ENCODE results near the gene ZNF146. TPM values are rescaled to one million over a fixed set of nuclear protein-coding genes. Genes with fewer than 3 reads are reported as not detected.
"Not testable (repeated sequence)": the region's sequence is repeated elsewhere in the genome, so short reads cannot be mapped to it uniquely, and the experiment has no call there.

ZNF146 gene
- total RNA-seq, 1 donor, result 107 TPM

DNA sequence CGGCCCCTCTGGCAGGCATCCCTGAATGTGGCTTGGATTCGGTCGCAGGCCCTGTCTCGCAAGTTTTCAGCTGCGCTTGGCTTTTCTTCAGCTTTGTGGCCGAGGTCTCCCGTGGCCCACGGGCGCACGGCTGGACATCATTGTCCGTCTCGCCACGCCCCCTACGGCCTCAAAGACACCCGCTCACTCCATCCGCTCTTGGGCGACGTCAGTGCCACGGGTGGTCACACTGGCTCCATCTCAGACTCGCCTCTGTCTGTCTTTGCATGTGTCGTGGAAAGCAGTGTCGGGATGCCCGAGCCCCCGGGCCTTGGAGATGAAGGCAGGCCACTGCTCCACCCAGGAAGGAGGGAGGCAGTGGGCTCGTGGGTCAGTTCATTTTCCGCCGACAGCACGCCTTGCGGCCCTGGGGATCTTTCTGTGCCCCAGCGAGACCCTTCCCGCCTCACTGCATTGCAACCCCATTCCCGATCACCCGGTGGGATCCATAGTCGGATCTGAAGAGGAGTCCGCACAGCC, 51.0 kb downstream of the ZNF146 start:
- no peak for DNase-seq (ENCODE audit: low read depth)
- TF ChIP-seq, protein P1, sequence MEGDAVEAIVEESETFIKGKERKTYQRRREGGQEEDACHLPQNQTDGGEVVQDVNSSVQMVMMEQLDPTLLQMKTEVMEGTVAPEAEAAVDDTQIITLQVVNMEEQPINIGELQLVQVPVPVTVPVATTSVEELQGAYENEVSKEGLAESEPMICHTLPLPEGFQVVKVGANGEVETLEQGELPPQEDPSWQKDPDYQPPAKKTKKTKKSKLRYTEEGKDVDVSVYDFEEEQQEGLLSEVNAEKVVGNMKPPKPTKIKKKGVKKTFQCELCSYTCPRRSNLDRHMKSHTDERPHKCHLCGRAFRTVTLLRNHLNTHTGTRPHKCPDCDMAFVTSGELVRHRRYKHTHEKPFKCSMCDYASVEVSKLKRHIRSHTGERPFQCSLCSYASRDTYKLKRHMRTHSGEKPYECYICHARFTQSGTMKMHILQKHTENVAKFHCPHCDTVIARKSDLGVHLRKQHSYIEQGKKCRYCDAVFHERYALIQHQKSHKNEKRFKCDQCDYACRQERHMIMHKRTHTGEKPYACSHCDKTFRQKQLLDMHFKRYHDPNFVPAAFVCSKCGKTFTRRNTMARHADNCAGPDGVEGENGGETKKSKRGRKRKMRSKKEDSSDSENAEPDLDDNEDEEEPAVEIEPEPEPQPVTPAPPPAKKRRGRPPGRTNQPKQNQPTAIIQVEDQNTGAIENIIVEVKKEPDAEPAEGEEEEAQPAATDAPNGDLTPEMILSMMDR (IDR thresholded peaks at IDR 0.05; ENCODE audit: insufficient read depth, low read length), result no peak
- no peak overlapping the region for H3K4me3 ChIP-seq (ENCODE audit: low read depth, low read length)

DNA sequence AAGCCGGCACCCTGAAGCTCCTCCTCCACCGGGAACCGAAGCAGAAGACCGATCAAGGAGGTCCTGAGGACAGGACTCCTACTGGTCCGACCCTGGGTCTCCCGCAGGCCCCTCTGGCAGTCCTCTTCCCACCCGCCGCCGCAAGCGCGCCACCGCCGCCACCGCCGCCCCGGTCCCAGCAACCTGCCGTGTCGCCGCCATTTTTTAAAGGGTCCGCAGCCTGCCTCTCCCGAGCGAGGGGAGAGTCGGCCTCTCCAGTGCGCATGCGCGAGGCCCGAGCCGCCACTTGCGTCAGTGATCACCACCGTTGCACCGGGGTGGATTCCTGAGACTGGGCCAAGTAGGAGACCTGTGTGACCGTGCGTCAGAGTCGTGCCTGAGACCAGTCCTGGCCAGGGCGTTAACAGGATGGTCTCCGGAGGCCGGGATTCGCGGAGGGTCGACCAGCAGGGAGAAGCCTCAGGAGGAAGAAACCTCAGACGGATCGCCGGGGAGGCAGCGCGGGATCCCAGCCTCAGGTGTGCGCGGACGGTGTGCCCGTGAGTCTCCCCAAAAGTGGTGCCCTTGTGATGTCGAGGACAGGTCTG, 51.6 kb downstream of the ZNF146 start:
- TF ChIP-seq, protein P1 (IDR thresholded peaks at IDR 0.05; ENCODE audit: insufficient read depth, low read length), result no peak
- DNase-seq (ENCODE audit: low read depth), result no peak
- no peak overlapping the region for H3K4me3 ChIP-seq (ENCODE audit: low read depth, low read length)

DNA sequence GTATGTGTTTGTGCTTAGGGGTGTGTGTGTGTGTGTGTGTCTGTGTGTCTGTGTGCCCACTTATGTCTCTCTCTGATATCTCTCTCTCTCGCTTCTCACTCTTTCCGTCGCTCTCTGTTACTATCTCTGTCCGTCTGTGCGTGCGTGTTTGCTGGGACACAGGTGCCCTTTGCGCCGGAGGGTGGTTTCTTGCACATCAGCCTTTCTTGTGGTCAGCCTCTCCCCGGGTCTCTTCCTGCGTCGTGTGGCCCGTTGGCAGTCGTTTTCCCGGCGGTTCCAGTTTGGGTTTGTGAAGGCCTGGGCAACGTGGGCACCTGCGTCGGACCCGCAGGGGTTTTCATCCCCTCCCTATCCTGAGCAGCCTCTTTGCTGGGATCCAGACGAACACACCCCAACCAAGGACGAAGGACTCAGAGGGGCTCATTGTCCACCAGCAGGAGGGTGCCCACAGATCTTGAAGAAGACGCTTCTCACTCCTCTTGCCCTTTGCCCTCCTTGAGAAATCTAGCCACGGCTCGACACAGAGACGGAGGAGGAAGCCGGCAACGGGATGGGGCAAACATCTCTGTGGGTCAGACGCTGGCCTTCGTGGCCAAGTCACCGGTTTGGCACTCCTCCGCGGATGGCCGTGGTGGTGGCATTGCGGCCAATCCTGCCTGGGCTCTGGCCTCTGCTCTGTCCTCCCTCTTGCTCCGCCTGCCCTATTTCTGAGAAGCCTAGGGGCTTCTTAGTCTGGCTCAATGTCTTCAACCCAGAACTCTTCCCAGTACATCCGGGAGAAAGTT, 52.3 kb downstream of the ZNF146 start:
- no peak overlapping the region for H3K4me3 ChIP-seq (ENCODE audit: low read depth, low read length)
- TF ChIP-seq, protein P1 (IDR thresholded peaks at IDR 0.05; ENCODE audit: insufficient read depth, low read length), result no peak
- no peak for DNase-seq (ENCODE audit: low read depth)

DNA sequence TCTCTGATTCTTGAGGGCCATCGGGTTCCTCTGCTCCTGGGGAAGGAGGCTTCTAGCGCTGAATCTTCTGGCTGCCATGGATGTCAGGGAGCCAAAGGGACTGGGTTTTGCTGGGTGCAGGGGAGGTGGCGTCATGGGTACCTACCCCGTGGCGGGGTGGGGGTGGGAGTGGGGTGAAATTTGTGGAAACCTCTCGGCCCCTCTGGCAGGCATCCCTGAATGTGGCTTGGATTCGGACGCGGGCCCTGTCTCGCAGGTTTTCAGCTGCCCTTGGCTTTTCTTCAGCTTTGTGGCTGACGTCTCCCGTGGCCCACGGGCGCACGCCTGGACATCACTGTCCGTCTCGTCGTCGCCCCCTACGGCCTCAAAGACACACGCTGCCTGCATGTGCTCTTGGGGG, 53.2 kb downstream of the ZNF146 start:
- not testable (repeated sequence) for DNase-seq (ENCODE audit: low read depth); H3K4me3 ChIP-seq (ENCODE audit: low read depth, low read length)

DNA sequence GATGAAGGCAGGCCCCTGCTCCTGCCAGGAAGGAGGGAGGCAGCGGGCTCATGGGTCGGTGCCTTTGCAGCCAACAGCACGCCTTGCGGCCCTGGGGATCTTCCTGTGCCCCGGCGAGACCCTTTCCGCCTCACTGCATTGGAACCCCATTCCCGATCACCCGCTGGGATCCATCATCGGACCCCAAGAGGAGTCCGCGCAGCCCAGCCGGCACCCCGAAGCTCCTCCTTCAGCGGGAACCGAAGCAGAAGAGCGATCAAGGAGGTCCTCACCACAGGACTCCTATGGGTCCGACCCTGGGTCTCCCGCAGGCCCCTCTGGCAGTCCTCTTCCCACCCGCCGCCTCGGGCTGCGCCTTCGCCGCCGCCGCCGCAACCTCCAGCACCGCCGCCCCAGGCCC, 53.7 kb downstream of the ZNF146 start:
- not testable (repeated sequence) for H3K4me3 ChIP-seq (ENCODE audit: low read depth, low read length); DNase-seq (ENCODE audit: low read depth)

DNA sequence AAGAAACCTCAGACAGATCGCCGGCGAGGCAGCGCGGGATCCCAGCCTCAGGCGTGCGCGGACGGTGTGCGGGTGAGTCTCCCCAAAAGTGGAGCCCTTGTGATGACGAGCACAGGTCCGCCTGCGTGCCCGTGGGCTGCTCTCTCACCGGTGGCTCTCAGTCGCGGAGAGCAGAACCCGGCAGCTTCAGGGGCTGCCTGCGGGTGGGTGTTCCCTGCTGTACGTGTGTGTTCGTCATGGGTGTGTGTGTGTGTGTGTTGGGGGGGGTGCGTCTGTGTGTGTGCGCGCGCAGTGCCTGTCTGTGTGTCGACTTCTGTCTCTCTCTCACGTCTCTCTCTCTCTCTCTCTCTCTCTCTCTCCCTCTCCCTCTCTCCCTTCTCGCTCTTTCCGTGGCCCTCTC, 54.4 kb downstream of the ZNF146 start:
- DNase-seq (ENCODE audit: low read depth); H3K4me3 ChIP-seq (ENCODE audit: low read depth, low read length): not testable (repeated sequence)

Small RNA genes lying within 50 kb of the gene (small RNA-seq; reads per million reads assigned to genes)
- gene RF00019, result not detected

Other genes starting within 250 kb of the ZNF146 start
- gene SDHAF1, start 219.9 kb upstream of the ZNF146 start, total RNA-seq (ENCODE audit: low replicate concordance), result 12.7 and 38.7 TPM in 2 replicates
- not detected in 2 replicates for gene SYNE4, start 206.3 kb upstream of the ZNF146 start, total RNA-seq (ENCODE audit: low replicate concordance)
- 14.2 and 15.5 TPM in 2 replicates for gene ALKBH6, start 200.9 kb upstream of the ZNF146 start, total RNA-seq (ENCODE audit: low replicate concordance)
- 7.4 and 20.1 TPM in 2 replicates for gene CLIP3, start 182.2 kb upstream of the ZNF146 start, total RNA-seq (ENCODE audit: low replicate concordance)
- gene THAP8, start 160.8 kb upstream of the ZNF146 start, total RNA-seq (ENCODE audit: low replicate concordance), result 2.5 and 4.1 TPM in 2 replicates
- gene WDR62, start 160.2 kb upstream of the ZNF146 start, total RNA-seq (ENCODE audit: low replicate concordance), result 0.25 and 10.1 TPM in 2 replicates
- not detected in 2 replicates for gene OVOL3, start 104.0 kb upstream of the ZNF146 start, total RNA-seq (ENCODE audit: low replicate concordance)
- 33.2 and 37.9 TPM in 2 replicates for gene POLR2I, start 100.2 kb upstream of the ZNF146 start, total RNA-seq (ENCODE audit: low replicate concordance)
- 83.6 and 164 TPM in 2 replicates for gene TBCB, start 99.6 kb upstream of the ZNF146 start, total RNA-seq (ENCODE audit: low replicate concordance)
- 55.1 and 398 TPM in 2 replicates for gene CAPNS1, start 75.0 kb upstream of the ZNF146 start, total RNA-seq (ENCODE audit: low replicate concordance)
- 5.4 and 17.0 TPM in 2 replicates for gene COX7A1, start 62.7 kb upstream of the ZNF146 start, total RNA-seq (ENCODE audit: low replicate concordance)
- gene ZNF565, start 441 bp upstream of the ZNF146 start, total RNA-seq (ENCODE audit: low replicate concordance), result 7.0 and 7.6 TPM in 2 replicates
- 3.2 and 6.6 TPM in 2 replicates for gene ZFP14, start 164.1 kb downstream of the ZNF146 start, total RNA-seq (ENCODE audit: low replicate concordance)
- 7.7 and 12.6 TPM in 2 replicates for gene ZFP82, start 203.5 kb downstream of the ZNF146 start, total RNA-seq (ENCODE audit: low replicate concordance)

All from fibroblast of the aortic adventitia (primary cell).